ENCODE data around the gene CTIF. TPM values are rescaled to one million over a fixed set of nuclear protein-coding genes. Genes with fewer than 3 reads are reported as not detected.

Gene CTIF
- total RNA-seq, 2 experiments from 2014 or later, result 3.6 to 4.1 TPM

GRCh38 chr18:48839819-48840490, 301.1 kb downstream of the CTIF start:
- no peak for DNase-seq
- no peaks in the 10 kb centered on the region for H3K9me3 Mint-ChIP-seq
- H3K27ac Mint-ChIP-seq, result no peak overlapping the region

GRCh38 chr18:48840491-48840877, 301.7 kb downstream of the CTIF start:
- H3K4me3 Mint-ChIP-seq, result no peak overlapping the region
- intact Hi-C loops (cut with micrococcal nuclease), result no loop called here
- CTCF ChIA-PET, result no interaction called here
- H3K9me3 Mint-ChIP-seq, result no peaks in the 10 kb centered on the region
- no peak overlapping the region for H3K27ac Mint-ChIP-seq
- H3K36me3 Mint-ChIP-seq (ENCODE audit: low read depth), result no peaks in the 10 kb centered on the region
- no peaks in the 10 kb centered on the region for H3K27me3 Mint-ChIP-seq (ENCODE audit: low read depth)
- H3K4me1 Mint-ChIP-seq (ENCODE audit: low read depth), result peaks cover 56% of the 10 kb centered on the region
- DNase-seq, result no peak

More at GRCh38 chr18:48839819-48840490, 301.1 kb downstream of the CTIF start:
- CTCF ChIA-PET, result no interaction called here
- Mint-ChIP-seq H3K4me1 (ENCODE audit: low read depth) (peaks cover 61% of the 10 kb centered on the region), H3K4me3 (no peak overlapping the region), H3K36me3 (ENCODE audit: low read depth) (no peaks in the 10 kb centered on the region), H3K27me3 (ENCODE audit: low read depth) (no peaks in the 10 kb centered on the region)
- intact Hi-C loops (cut with micrococcal nuclease), result no loop called here

- H3K27me3 Mint-ChIP-seq (ENCODE audit: low read depth), result no peaks in the 10 kb centered on the region
- H3K4me3 Mint-ChIP-seq, result no peak overlapping the region
- no peaks in the 10 kb centered on the region for H3K36me3 Mint-ChIP-seq (ENCODE audit: low read depth)
- H3K9me3 Mint-ChIP-seq, result no peaks in the 10 kb centered on the region
- peak overlapping the region; percentile 59 for H3K27ac Mint-ChIP-seq
- CTCF ChIA-PET, result no interaction called here
- peaks cover 56% of the 10 kb centered on the region for H3K4me1 Mint-ChIP-seq (ENCODE audit: low read depth)
- intact Hi-C loops (cut with micrococcal nuclease), result loop anchor here (2.0 kb wide), 2 partner anchors 27 to 65 kb away; no protein-coding TSS in a partner anchor
- no peak for DNase-seq
Measured at GRCh38 chr18:48841381-48842258, 302.8 kb downstream of the CTIF start.

GRCh38 chr18:48842259-48843061, 303.6 kb downstream of the CTIF start:
- Mint-ChIP-seq H3K36me3 (ENCODE audit: low read depth) (no peaks in the 10 kb centered on the region), H3K9me3 (no peaks in the 10 kb centered on the region), H3K27ac (peak overlapping the region; percentile 59), H3K4me3 (no peak overlapping the region), H3K4me1 (ENCODE audit: low read depth) (peaks cover 53% of the 10 kb centered on the region), H3K27me3 (ENCODE audit: low read depth) (no peaks in the 10 kb centered on the region)
- intact Hi-C loops (cut with micrococcal nuclease), result loop anchor here (2.0 kb wide), 2 partner anchors 26 to 66 kb away; no protein-coding TSS in a partner anchor
- DNase-seq, result peak; percentile 64
- CTCF ChIA-PET, result no interaction called here

- no peaks in the 10 kb centered on the region for H3K36me3 Mint-ChIP-seq (ENCODE audit: low read depth)
- intact Hi-C loops (cut with micrococcal nuclease), result loop anchor here (2.0 kb wide), 2 partner anchors 26 to 66 kb away; no protein-coding TSS in a partner anchor
- no peaks in the 10 kb centered on the region for H3K9me3 Mint-ChIP-seq
- no peak overlapping the region for H3K4me3 Mint-ChIP-seq
- no peaks in the 10 kb centered on the region for H3K27me3 Mint-ChIP-seq (ENCODE audit: low read depth)
- no peak overlapping the region for H3K27ac Mint-ChIP-seq
- CTCF ChIA-PET, result interaction anchor here (1.4 kb wide), 1 partner anchor 10 kb away, joined by 6 read pairs; no protein-coding TSS in a partner anchor
- DNase-seq, result no peak
- peaks cover 50% of the 10 kb centered on the region for H3K4me1 Mint-ChIP-seq (ENCODE audit: low read depth)
Measured at GRCh38 chr18:48843162-48843561, 304.3 kb downstream of the CTIF start.

GRCh38 chr18:48843596-48843995, 304.8 kb downstream of the CTIF start:
- intact Hi-C loops (cut with micrococcal nuclease), result loop anchor here (2.0 kb wide), 2 partner anchors 25 to 67 kb away; no protein-coding TSS in a partner anchor
- Mint-ChIP-seq H3K27ac (no peak overlapping the region), H3K36me3 (ENCODE audit: low read depth) (no peaks in the 10 kb centered on the region), H3K4me3 (no peak overlapping the region), H3K27me3 (ENCODE audit: low read depth) (no peaks in the 10 kb centered on the region), H3K9me3 (no peaks in the 10 kb centered on the region), H3K4me1 (ENCODE audit: low read depth) (peaks cover 47% of the 10 kb centered on the region)
- no peak for DNase-seq
- CTCF ChIA-PET, result interaction anchor here (1.4 kb wide), 1 partner anchor 9 kb away, joined by 6 read pairs; no protein-coding TSS in a partner anchor

GRCh38 chr18:48844271-48844670, 305.4 kb downstream of the CTIF start:
- CTCF ChIA-PET, result interaction anchor here (1.4 kb wide), 1 partner anchor 9 kb away, joined by 6 read pairs; no protein-coding TSS in a partner anchor
- H3K27me3 Mint-ChIP-seq (ENCODE audit: low read depth), result no peaks in the 10 kb centered on the region
- no peak for DNase-seq
- peaks cover 41% of the 10 kb centered on the region for H3K4me1 Mint-ChIP-seq (ENCODE audit: low read depth)
- H3K36me3 Mint-ChIP-seq (ENCODE audit: low read depth), result no peaks in the 10 kb centered on the region
- intact Hi-C loops (cut with micrococcal nuclease), result no loop called here
- H3K9me3 Mint-ChIP-seq, result no peaks in the 10 kb centered on the region
- no peak overlapping the region for H3K27ac Mint-ChIP-seq
- no peak overlapping the region for H3K4me3 Mint-ChIP-seq

- no peaks in the 10 kb centered on the region for H3K27me3 Mint-ChIP-seq (ENCODE audit: low read depth)
- intact Hi-C loops (cut with micrococcal nuclease), result no loop called here
- H3K4me3 Mint-ChIP-seq, result no peak overlapping the region
- H3K27ac Mint-ChIP-seq, result no peak overlapping the region
- H3K9me3 Mint-ChIP-seq, result no peaks in the 10 kb centered on the region
- H3K4me1 Mint-ChIP-seq (ENCODE audit: low read depth), result peaks cover 32% of the 10 kb centered on the region
- no peaks in the 10 kb centered on the region for H3K36me3 Mint-ChIP-seq (ENCODE audit: low read depth)
- CTCF ChIA-PET, result no interaction called here
- no peak for DNase-seq
Measured at GRCh38 chr18:48845174-48845573, 306.3 kb downstream of the CTIF start.

GRCh38 chr18:48846423-48846932, 307.6 kb downstream of the CTIF start:
- Mint-ChIP-seq H3K4me3 (no peak overlapping the region), H3K36me3 (ENCODE audit: low read depth) (no peaks in the 10 kb centered on the region), H3K27ac (no peak overlapping the region), H3K27me3 (ENCODE audit: low read depth) (no peaks in the 10 kb centered on the region), H3K4me1 (ENCODE audit: low read depth) (peaks cover 33% of the 10 kb centered on the region), H3K9me3 (no peaks in the 10 kb centered on the region)
- CTCF ChIA-PET, result interaction anchor here (0.7 to 1.0 kb wide), 2 partner anchors 78 to 107 kb away, joined by 3 to 5 read pairs; no protein-coding TSS in a partner anchor
- intact Hi-C loops (cut with micrococcal nuclease), result no loop called here
- DNase-seq, result no peak

- Mint-ChIP-seq H3K4me1 (ENCODE audit: low read depth) (peaks cover 32% of the 10 kb centered on the region), H3K27ac (no peak overlapping the region), H3K9me3 (no peaks in the 10 kb centered on the region), H3K36me3 (ENCODE audit: low read depth) (no peaks in the 10 kb centered on the region), H3K27me3 (ENCODE audit: low read depth) (no peaks in the 10 kb centered on the region), H3K4me3 (no peak overlapping the region)
- CTCF ChIA-PET, result no interaction called here
- intact Hi-C loops (cut with micrococcal nuclease), result no loop called here
- DNase-seq, result no peak
Measured at GRCh38 chr18:48847807-48848486, 309.1 kb downstream of the CTIF start.

GRCh38 chr18:48848641-48849143, 309.9 kb downstream of the CTIF start:
- H3K9me3 Mint-ChIP-seq, result no peaks in the 10 kb centered on the region
- no peaks in the 10 kb centered on the region for H3K27me3 Mint-ChIP-seq (ENCODE audit: low read depth)
- intact Hi-C loops (cut with micrococcal nuclease), result no loop called here
- H3K27ac Mint-ChIP-seq, result no peak overlapping the region
- no peak for DNase-seq
- H3K4me3 Mint-ChIP-seq, result no peak overlapping the region
- H3K4me1 Mint-ChIP-seq (ENCODE audit: low read depth), result peaks cover 31% of the 10 kb centered on the region
- no peaks in the 10 kb centered on the region for H3K36me3 Mint-ChIP-seq (ENCODE audit: low read depth)
- CTCF ChIA-PET, result no interaction called here
